GOT3 (cell line): ENCODE data around the gene MYO19.

Experiments
- DNase-seq: peaks from one replicate; lab custom pipeline; 2025; ENCODE audit warnings: mixed read lengths; lab: John Stamatoyannopoulos, UW

Gene MYO19

GRCh38 chr17:36534840-36535668 is at the start of gene MYO19, which contains the start of gene PIGW:
Gene MYO19 (minus strand): TSS chr17:36534868. CDS start chr17:36532538, 2,330 bp downstream.
Gene PIGW (plus strand): TSS chr17:36534987. CDS start chr17:36537102, 2,115 bp downstream.
- peak; percentile 57 for DNase-seq

- no peak for DNase-seq
Observed at GRCh38 chr17:36583787-36584186, 49.1 kb upstream of the MYO19 start.

GRCh38 chr17:36578671-36579070 is 44.0 kb upstream of the MYO19 start:
- no peak for DNase-seq

GRCh38 chr17:36576793-36577192 is 42.1 kb upstream of the MYO19 start:
- no peak for DNase-seq

- DNase-seq, result no peak
Observed at GRCh38 chr17:36575028-36575427, 40.4 kb upstream of the MYO19 start.

GRCh38 chr17:36566081-36566480 is 31.4 kb upstream of the MYO19 start:
- DNase-seq, result no peak

- DNase-seq, result no peak
Observed at GRCh38 chr17:36553459-36553858, 18.8 kb upstream of the MYO19 start.

GRCh38 chr17:36550491-36551417 is 16.1 kb upstream of the MYO19 start:
- DNase-seq, result no peak

- DNase-seq, result no peak
Observed at GRCh38 chr17:36547776-36548175, 13.1 kb upstream of the MYO19 start.

- DNase-seq, result no peak
Observed at GRCh38 chr17:36546418-36547093, 11.9 kb upstream of the MYO19 start.

GRCh38 chr17:36545465-36546417 is 11.1 kb upstream of the MYO19 start:
- DNase-seq, result peak; percentile 90

GRCh38 chr17:36545077-36545464 is 10.4 kb upstream of the MYO19 start:
- no peak for DNase-seq

GRCh38 chr17:36544307-36545076 is 9.8 kb upstream of the MYO19 start, which contains the start of gene GGNBP2:
Gene GGNBP2 (plus strand): TSS chr17:36544919. CDS start chr17:36545725, 806 bp downstream.
- peak; percentile 81 for DNase-seq

- DNase-seq, result no peak
Observed at GRCh38 chr17:36544044-36544306, 9.3 kb upstream of the MYO19 start.

GRCh38 chr17:36542755-36543154 is 8.1 kb upstream of the MYO19 start:
- DNase-seq, result no peak

- no peak for DNase-seq
Observed at GRCh38 chr17:36540696-36541095, 6.0 kb upstream of the MYO19 start.

GRCh38 chr17:36535669-36536081 is 1.0 kb upstream of the MYO19 start:
- DNase-seq, result no peak

- DNase-seq, result no peak
Observed at GRCh38 chr17:36533935-36534839, 481 bp downstream of the MYO19 start.

GRCh38 chr17:36532435-36532975 is 2.2 kb downstream of the MYO19 start:
- DNase-seq, result no peak
